ENCODE data around the gene MRGPRD. TPM values are rescaled to one million over a fixed set of nuclear protein-coding genes. Genes with fewer than 3 reads are reported as not detected.
A peak's percentile ranks its signal among the peaks of the same experiment; 100 is the strongest.

The MRGPRD gene
- total and polyA plus RNA-seq, 4 donors = not detected

GRCh38 chr11:69000831-69001242, 20.1 kb upstream of the MRGPRD start:
- Histone ChIP-seq H3K9me3 (ENCODE audit: control insufficient read depth in 4 of 4, low read length in 3 of 4) (no peaks in the 10 kb centered on the region), H3K27me3 (ENCODE audit: control insufficient read depth in 4 of 4, insufficient read depth in 4 of 4, low read length in 3 of 4) (no peaks in the 10 kb centered on the region), H3K36me3 (ENCODE audit: control insufficient read depth in 4 of 4, insufficient read depth in 3 of 4, low read depth in 1 of 4, low read length in 3 of 4) (no peaks in the 10 kb centered on the region), H3K9ac (ENCODE audit: low read depth in 1 of 2, low read length in 2 of 2) (no peak overlapping the region), H3K4me3 (ENCODE audit: low read depth in 1 of 3, low read length in 3 of 3) (no peak overlapping the region), H3K27ac (ENCODE audit: low read depth in 1 of 2, low read length in 2 of 2) (peak overlapping the region; percentile 81 to 93), H3K4me1 (ENCODE audit: control insufficient read depth in 4 of 4, insufficient read depth in 4 of 4, low read length in 3 of 4) (peaks cover 8 to 24% (median 14%) of the 10 kb centered on the region in 4 donors)
- DNase-seq (ENCODE audit: low spot score) = no peak
- TF ChIP-seq HNF4G (IDR thresholded peaks at IDR 0.05) (no peak), FOXA2 (IDR thresholded peaks at IDR 0.05) (no peak), TAF1 (conservative IDR thresholded peaks at IDR 0.05) (no peak), ATF3 (IDR thresholded peaks at IDR 0.05) (peak; percentile 84), YY1 (IDR thresholded peaks at IDR 0.05) (peak; percentile 78), FOXA1 (IDR thresholded peaks at IDR 0.05) (no peak), SP1 (IDR thresholded peaks at IDR 0.05) (peak; percentile 80), RXRA (IDR thresholded peaks at IDR 0.05) (peak; percentile 64 to 86), MAX (IDR thresholded peaks at IDR 0.05) (peak; percentile 63), JUND (IDR thresholded peaks at IDR 0.05) (peak; percentile 95 to 98), REST (IDR thresholded peaks at IDR 0.05) (peak; percentile 85), ZBTB33 (IDR thresholded peaks at IDR 0.05) (no peak), EGR1 (IDR thresholded peaks at IDR 0.05; ENCODE audit: low read depth in 2 of 2) (peak; percentile 18 to 86), HNF4A (conservative IDR thresholded peaks at IDR 0.05) (peak; percentile 87 to 90), RAD21 (IDR thresholded peaks at IDR 0.05) (peak; percentile 71 to 86), GABPA (IDR thresholded peaks at IDR 0.05 in 1 of 2, conservative IDR thresholded peaks at IDR 0.05 in 1 of 2) (no peak), NR2F2 (IDR thresholded peaks at IDR 0.05) (peak; percentile 46), CTCF (IDR thresholded peaks at IDR 0.05; ENCODE audit: low read depth, low read length, missing input control) (peak; percentile 64)
- WGBS = 22% methylated on average over 8 of the region's 8 CpGs
